D721Med (cell line): Measurements from ENCODE around the gene GNG7.
"Not testable (repeated sequence)": the region's sequence is repeated elsewhere in the genome, so short reads cannot be mapped to it uniquely, and the experiment has no call there.

Source experiments
- DNase-seq: peaks from one replicate; pipeline ENCODE4 v3.0.0; 2011; ENCODE audit warnings: low spot score; ENCODE audit not compliant: insufficient read length
- FAIRE-seq: peaks from 2 replicates; lab custom pipeline; 2011; peaks lifted over from hg19 to GRCh38; lab: Jason Lieb, UNC
- CTCF ChIP-seq: IDR thresholded peaks from 2 replicates; pipeline ENCODE4 v1.5.1; 2012; ENCODE audit warnings: mild to moderate bottlenecking, control low read depth; ENCODE audit not compliant: insufficient read depth; ENCODE audit errors: missing control alignments

GNG7 gene

GRCh38 chr19:2532252-2533071 is 170.0 kb downstream of the GNG7 start:
- no peak for TF ChIP-seq CTCF
- no peak for DNase-seq
- FAIRE-seq, result no peak

- not testable (repeated sequence) for FAIRE-seq, DNase-seq
These were observed 172.6 kb downstream of the GNG7 start for GRCh38 chr19:2529942-2530341.

GRCh38 chr19:2529473-2529918 is 173.0 kb downstream of the GNG7 start:
- FAIRE-seq (no peak), DNase-seq (no peak)
- TF ChIP-seq CTCF, result no peak

- no peak for TF ChIP-seq CTCF
- FAIRE-seq (no peak), DNase-seq (no peak)
These were observed 173.8 kb downstream of the GNG7 start for GRCh38 chr19:2528675-2529101.

- DNase-seq (no peak), FAIRE-seq (no peak)
- TF ChIP-seq CTCF, result no peak
These were observed 174.8 kb downstream of the GNG7 start for GRCh38 chr19:2527686-2528085.

GRCh38 chr19:2527171-2527570 is 175.3 kb downstream of the GNG7 start:
- DNase-seq (no peak), FAIRE-seq (no peak)
- no peak for TF ChIP-seq CTCF

GRCh38 chr19:2524840-2525723 is 177.4 kb downstream of the GNG7 start:
- TF ChIP-seq CTCF, result no peak
- no peak for FAIRE-seq
- no peak for DNase-seq
